Measurements from ENCODE around the gene WWC1. TPM values are rescaled to one million over a fixed set of nuclear protein-coding genes. Genes with fewer than 3 reads are reported as not detected.

The WWC1 gene
- total and polyA plus RNA-seq, 12 donors, result 0.10 to 5.8 (median 0.55) TPM

GRCh38 chr5:168327451-168327850 is 36.0 kb downstream of the WWC1 start:
- WGBS, 4 donors, result 60 to 68% (median 63%) methylated on average over 2 of the region's 2 CpGs
- no peak for DNase-seq
- H3K9me3 ChIP-seq (replicated peaks in 1 of 3), result no peaks in the 10 kb centered on the region
- H3K27ac ChIP-seq, result no peak overlapping the region
- H3K36me3 ChIP-seq (replicated peaks in 1 of 2), result no peaks in the 10 kb centered on the region
- H3K4me3 ChIP-seq, result no peak overlapping the region
- H3K4me1 ChIP-seq (replicated peaks in 1 of 2), result no peaks in the 10 kb centered on the region
- intact Hi-C loops (cut with DNase I), result no loop called here
- TF ChIP-seq POLR2A (IDR thresholded peaks at IDR 0.05), result no peak
- TF ChIP-seq, protein P1, sequence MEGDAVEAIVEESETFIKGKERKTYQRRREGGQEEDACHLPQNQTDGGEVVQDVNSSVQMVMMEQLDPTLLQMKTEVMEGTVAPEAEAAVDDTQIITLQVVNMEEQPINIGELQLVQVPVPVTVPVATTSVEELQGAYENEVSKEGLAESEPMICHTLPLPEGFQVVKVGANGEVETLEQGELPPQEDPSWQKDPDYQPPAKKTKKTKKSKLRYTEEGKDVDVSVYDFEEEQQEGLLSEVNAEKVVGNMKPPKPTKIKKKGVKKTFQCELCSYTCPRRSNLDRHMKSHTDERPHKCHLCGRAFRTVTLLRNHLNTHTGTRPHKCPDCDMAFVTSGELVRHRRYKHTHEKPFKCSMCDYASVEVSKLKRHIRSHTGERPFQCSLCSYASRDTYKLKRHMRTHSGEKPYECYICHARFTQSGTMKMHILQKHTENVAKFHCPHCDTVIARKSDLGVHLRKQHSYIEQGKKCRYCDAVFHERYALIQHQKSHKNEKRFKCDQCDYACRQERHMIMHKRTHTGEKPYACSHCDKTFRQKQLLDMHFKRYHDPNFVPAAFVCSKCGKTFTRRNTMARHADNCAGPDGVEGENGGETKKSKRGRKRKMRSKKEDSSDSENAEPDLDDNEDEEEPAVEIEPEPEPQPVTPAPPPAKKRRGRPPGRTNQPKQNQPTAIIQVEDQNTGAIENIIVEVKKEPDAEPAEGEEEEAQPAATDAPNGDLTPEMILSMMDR (IDR thresholded peaks at IDR 0.05), result no peak
- no peaks in the 10 kb centered on the region for H3K27me3 ChIP-seq

DNA sequence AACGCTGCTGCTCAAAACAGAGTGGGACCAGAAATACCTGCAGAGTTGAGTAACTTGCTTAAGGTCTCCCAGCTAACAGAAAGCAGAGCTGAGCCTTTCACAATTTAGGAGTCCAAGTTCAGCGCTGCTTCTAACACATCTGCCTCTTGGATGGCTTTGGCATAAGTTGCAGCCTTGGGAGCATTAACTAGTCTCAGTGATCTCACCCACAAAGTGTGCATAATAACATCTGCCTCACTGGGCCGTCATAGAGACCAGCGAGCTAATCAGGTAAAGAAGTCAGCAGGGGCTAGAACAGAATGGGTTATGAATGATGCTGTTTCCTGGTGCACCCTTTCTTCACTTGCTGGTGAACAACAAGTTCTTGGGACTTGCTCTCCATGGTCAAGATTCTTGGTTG is 36.5 kb downstream of the WWC1 start:
- Histone ChIP-seq H3K4me1 (replicated peaks in 1 of 2) (no peaks in the 10 kb centered on the region), H3K27ac (no peak overlapping the region), H3K27me3 (no peaks in the 10 kb centered on the region), H3K36me3 (replicated peaks in 1 of 2) (no peaks in the 10 kb centered on the region), H3K9me3 (replicated peaks in 1 of 3) (no peaks in the 10 kb centered on the region), H3K4me3 (no peak overlapping the region)
- DNase-seq, result no peak
- intact Hi-C loops (cut with DNase I), result no loop called here
- TF ChIP-seq POLR2A (IDR thresholded peaks at IDR 0.05), result no peak
- TF ChIP-seq, protein P1 (IDR thresholded peaks at IDR 0.05), result no peak
- 75 to 85% (median 81%) methylated on average over 4 of the region's 4 CpGs for WGBS, 4 donors

GRCh38 chr5:168328814-168329213 is 37.4 kb downstream of the WWC1 start:
- Histone ChIP-seq H3K9me3 (replicated peaks in 1 of 3) (no peaks in the 10 kb centered on the region), H3K4me1 (replicated peaks in 1 of 2) (no peaks in the 10 kb centered on the region), H3K27ac (no peak overlapping the region), H3K27me3 (no peaks in the 10 kb centered on the region), H3K4me3 (no peak overlapping the region), H3K36me3 (replicated peaks in 1 of 2) (no peaks in the 10 kb centered on the region)
- no peak for DNase-seq
- WGBS, 4 donors, result 24 to 29% (median 26%) methylated on average over 6 of the region's 6 CpGs
- intact Hi-C loops (cut with DNase I), result no loop called here
- TF ChIP-seq POLR2A (IDR thresholded peaks at IDR 0.05), result no peak
- TF ChIP-seq, protein P1 (IDR thresholded peaks at IDR 0.05), result no peak

- no peak for DNase-seq
- H3K4me1 ChIP-seq (replicated peaks in 1 of 2), result no peaks in the 10 kb centered on the region
- intact Hi-C loops (cut with DNase I), result no loop called here
- TF ChIP-seq, protein P1 (IDR thresholded peaks at IDR 0.05), result no peak
- TF ChIP-seq POLR2A (IDR thresholded peaks at IDR 0.05), result no peak
- no peaks in the 10 kb centered on the region for H3K9me3 ChIP-seq (replicated peaks in 1 of 3)
- H3K36me3 ChIP-seq (replicated peaks in 1 of 2), result no peaks in the 10 kb centered on the region
- no peak overlapping the region for H3K4me3 ChIP-seq
- WGBS, 4 donors, result 11 to 22% (median 20%) methylated on average over 4 of the region's 4 CpGs
- H3K27me3 ChIP-seq, result no peaks in the 10 kb centered on the region
- no peak overlapping the region for H3K27ac ChIP-seq
These were observed 37.9 kb downstream of the WWC1 start for GRCh38 chr5:168329302-168329701.

All from adrenal gland (tissue), 12 donors.